Subcutaneous adipose tissue (tissue), 4 donors: ENCODE measurements around the gene CELF4. TPM values are rescaled to one million over a fixed set of nuclear protein-coding genes. Genes with fewer than 3 reads are reported as not detected.

Experiments
- CTCF ChIP-seq: fragments of 450-650 bp; IDR thresholded peaks from one replicate; pipeline ENCODE4 v1.5.1; 2016; ENCODE audit warnings: low read depth, mild to moderate bottlenecking, control low read depth, antibody characterized with exemption, moderate library complexity
- total RNA-seq, 4 donors: library from RNA; depleted of rRNA; stranded (reverse); fragments of >200 nt; gene quantifications; one replicate each; pipeline ENCODE4 v1.1.0, GENCODE V29; 2016

Gene CELF4
- total RNA-seq, 4 donors from 2014 or later: not detected

GRCh38 chr18:37447962-37448888, 117.4 kb downstream of the CELF4 start:
- TF ChIP-seq CTCF: no peak

- TF ChIP-seq CTCF: no peak
These were observed 119.8 kb downstream of the CELF4 start for GRCh38 chr18:37445836-37446235.

GRCh38 chr18:37445368-37445767, 120.2 kb downstream of the CELF4 start:
- TF ChIP-seq CTCF: no peak

- no peak for TF ChIP-seq CTCF
These were observed 122.1 kb downstream of the CELF4 start for GRCh38 chr18:37443325-37444055.

- TF ChIP-seq CTCF: no peak
These were observed 123.1 kb downstream of the CELF4 start for GRCh38 chr18:37442477-37442876.

- no peak for TF ChIP-seq CTCF
These were observed 123.8 kb downstream of the CELF4 start for GRCh38 chr18:37441821-37442220.

GRCh38 chr18:37440206-37440605, 125.4 kb downstream of the CELF4 start:
- TF ChIP-seq CTCF: no peak
